HUES6 (cell line): Measurements from ENCODE around the gene SDHAF1.
"Not testable (repeated sequence)": the region's sequence is repeated elsewhere in the genome, so short reads cannot be mapped to it uniquely, and the experiment has no call there.

Experiments
- H3K27ac ChIP-seq: 2 replicates; pipeline ENCODE4 v1.7.0; 2013; ENCODE audit warnings: low read depth, mild to moderate bottlenecking, low read length, inconsistent platforms
- H3K27me3 ChIP-seq: 2 replicates; pipeline ENCODE4 v1.6.1; 2013; ENCODE audit warnings: low read length; ENCODE audit not compliant: control insufficient read depth, insufficient read depth
- H3K36me3 ChIP-seq: 2 replicates; pipeline ENCODE4 v1.6.1; 2013; ENCODE audit warnings: low read length; ENCODE audit not compliant: control insufficient read depth, insufficient read depth
- H3K4me1 ChIP-seq: 2 replicates; pipeline ENCODE4 v1.6.1; 2013; ENCODE audit warnings: low read length; ENCODE audit not compliant: control insufficient read depth, insufficient read depth
- H3K4me3 ChIP-seq: 2 replicates; pipeline ENCODE4 v1.5.1; 2013; ENCODE audit warnings: low read depth, low read length
- H3K9ac ChIP-seq: one replicate; pipeline ENCODE4 v1.6.1; 2013; ENCODE audit warnings: mild to moderate bottlenecking, low read length
- H3K9me3 ChIP-seq: 2 replicates; pipeline ENCODE4 v1.6.1; 2013; ENCODE audit warnings: low read depth, low read length; ENCODE audit not compliant: control insufficient read depth, insufficient read depth

The SDHAF1 gene

DNA sequence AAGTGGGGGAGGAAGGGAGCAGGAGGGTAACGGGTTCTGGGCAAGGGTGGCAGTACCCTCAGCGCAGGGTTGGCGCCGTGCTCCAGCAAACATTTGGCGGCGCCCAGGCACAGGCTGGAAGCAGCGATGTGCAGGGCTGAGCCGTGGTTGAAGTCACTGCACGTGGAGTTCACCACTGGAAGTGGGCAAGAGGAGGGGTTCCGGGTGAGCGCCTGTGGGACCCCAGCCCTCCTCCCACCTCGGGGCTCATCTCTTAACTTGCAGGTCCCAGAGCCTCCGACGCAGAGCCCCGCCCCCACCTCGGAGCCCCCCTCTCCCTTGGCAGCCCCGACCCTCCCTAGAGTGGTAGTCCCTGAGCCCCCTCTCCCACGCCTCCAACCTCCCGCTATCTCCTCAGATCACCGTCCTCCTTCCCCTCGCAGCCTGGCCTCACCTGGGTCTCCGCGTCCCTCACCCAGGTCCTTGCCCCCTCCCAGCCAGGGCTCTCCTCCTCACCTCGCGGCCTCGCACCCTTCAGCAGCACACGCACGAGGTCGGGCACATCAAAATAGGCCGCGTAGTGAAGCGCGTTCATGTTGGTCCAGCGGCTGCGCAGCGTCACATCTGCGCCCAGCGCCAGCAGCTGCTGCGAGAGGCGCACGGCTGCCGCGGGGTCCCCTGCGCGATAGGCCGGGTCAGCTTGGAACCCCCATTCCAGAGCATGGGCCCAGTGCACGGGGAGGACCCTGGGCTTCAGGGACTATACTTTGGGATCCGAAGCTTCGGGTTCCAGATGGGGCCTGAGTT is 31.3 kb downstream of the SDHAF1 start:
- H3K36me3 ChIP-seq = peaks cover 29% of the 10 kb centered on the region

DNA sequence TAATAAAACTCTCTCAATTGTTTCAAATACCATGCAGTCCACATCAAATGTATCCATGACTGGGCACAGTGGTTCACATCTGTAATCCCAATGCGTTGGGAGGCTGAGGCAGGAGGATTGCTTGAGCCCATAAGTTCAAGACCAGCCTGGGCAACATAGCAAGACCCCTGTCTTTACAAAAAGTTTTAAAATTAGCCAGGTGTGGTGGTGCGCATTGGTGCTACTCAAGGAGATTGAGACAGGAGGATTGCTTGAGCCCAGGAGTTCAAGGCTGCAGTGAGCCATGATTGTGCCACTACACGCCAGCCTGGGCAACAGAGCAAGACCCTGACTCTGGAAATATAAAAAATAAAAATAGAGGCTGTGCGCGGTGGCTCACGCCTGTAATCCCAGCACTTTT is 32.7 kb downstream of the SDHAF1 start:
- Histone ChIP-seq H3K4me3 (no peak overlapping the region), H3K4me1 (no peaks in the 10 kb centered on the region), H3K9me3 (no peaks in the 10 kb centered on the region), H3K27ac (no peak overlapping the region), H3K36me3 (peaks cover 23% of the 10 kb centered on the region), H3K9ac (no peak overlapping the region), H3K27me3 (no peaks in the 10 kb centered on the region)

More for the DNA sequence above, 31.3 kb downstream of the SDHAF1 start:
- Histone ChIP-seq H3K27me3 (no peaks in the 10 kb centered on the region), H3K4me3 (no peak overlapping the region), H3K4me1 (no peaks in the 10 kb centered on the region), H3K27ac (no peak overlapping the region), H3K9me3 (no peaks in the 10 kb centered on the region), H3K9ac (no peak overlapping the region)

DNA sequence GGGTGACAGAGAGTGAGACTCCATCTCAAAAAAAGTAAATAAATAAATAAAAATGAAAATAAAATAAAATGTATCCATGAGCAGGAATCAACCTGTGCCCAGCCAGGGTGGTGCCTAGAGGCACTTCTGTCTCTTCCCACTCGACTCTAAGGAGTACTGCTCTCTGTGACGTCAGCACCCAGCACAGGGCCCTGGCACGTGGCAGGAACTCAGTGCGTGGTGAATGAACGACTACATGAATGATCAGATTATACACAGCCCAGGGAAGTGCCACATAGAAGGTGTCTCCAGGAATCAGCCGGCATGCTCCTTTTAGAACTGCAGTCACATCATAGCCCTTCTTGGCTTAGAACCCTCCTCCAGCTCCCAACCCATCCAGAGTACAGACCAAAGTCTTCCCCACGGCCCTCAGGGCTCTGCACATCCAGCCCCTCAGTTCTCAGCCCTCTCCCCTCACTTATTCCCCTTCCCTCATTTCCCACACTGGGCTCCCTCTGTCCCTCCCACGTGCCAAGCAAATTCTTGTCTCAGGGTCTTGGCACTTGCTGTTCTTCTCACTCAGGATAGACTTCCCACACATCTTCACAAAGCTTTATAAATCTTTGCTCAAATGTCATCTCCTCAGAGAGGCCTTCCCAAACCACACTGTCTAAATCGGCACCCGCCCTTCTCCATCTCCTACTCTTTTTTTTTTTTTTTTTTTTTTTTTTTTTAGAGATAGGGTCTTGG is 33.5 kb downstream of the SDHAF1 start:
- Histone ChIP-seq H3K27ac (no peak overlapping the region), H3K9me3 (no peaks in the 10 kb centered on the region), H3K4me1 (0 out of 2 replicates have a peak, but pooled peaks cover 6% of the 10 kb centered on the region), H3K4me3 (no peak overlapping the region), H3K9ac (peak overlapping the region; percentile 42), H3K27me3 (no peaks in the 10 kb centered on the region), H3K36me3 (peaks cover 18% of the 10 kb centered on the region)

- Histone ChIP-seq H3K4me1 (0 out of 2 replicates have a peak, but pooled peaks cover 6% of the 10 kb centered on the region), H3K27ac (no peak overlapping the region), H3K27me3 (no peaks in the 10 kb centered on the region), H3K4me3 (no peak overlapping the region), H3K9me3 (no peaks in the 10 kb centered on the region), H3K9ac (no peak overlapping the region), H3K36me3 (peaks cover 7% of the 10 kb centered on the region; the same call in 1 of the 2 replicates)
Observed at GRCh38 chr19:36030264-36031148, 35.5 kb downstream of the SDHAF1 start.

GRCh38 chr19:36031308-36031707 is 36.3 kb downstream of the SDHAF1 start:
- Histone ChIP-seq H3K9me3 (no peaks in the 10 kb centered on the region), H3K4me1 (0 out of 2 replicates have a peak, but pooled peaks cover 6% of the 10 kb centered on the region), H3K27me3 (no peaks in the 10 kb centered on the region), H3K9ac (no peak overlapping the region), H3K4me3 (no peak overlapping the region), H3K36me3 (peaks cover 7% of the 10 kb centered on the region; the same call in 1 of the 2 replicates), H3K27ac (no peak overlapping the region)

DNA sequence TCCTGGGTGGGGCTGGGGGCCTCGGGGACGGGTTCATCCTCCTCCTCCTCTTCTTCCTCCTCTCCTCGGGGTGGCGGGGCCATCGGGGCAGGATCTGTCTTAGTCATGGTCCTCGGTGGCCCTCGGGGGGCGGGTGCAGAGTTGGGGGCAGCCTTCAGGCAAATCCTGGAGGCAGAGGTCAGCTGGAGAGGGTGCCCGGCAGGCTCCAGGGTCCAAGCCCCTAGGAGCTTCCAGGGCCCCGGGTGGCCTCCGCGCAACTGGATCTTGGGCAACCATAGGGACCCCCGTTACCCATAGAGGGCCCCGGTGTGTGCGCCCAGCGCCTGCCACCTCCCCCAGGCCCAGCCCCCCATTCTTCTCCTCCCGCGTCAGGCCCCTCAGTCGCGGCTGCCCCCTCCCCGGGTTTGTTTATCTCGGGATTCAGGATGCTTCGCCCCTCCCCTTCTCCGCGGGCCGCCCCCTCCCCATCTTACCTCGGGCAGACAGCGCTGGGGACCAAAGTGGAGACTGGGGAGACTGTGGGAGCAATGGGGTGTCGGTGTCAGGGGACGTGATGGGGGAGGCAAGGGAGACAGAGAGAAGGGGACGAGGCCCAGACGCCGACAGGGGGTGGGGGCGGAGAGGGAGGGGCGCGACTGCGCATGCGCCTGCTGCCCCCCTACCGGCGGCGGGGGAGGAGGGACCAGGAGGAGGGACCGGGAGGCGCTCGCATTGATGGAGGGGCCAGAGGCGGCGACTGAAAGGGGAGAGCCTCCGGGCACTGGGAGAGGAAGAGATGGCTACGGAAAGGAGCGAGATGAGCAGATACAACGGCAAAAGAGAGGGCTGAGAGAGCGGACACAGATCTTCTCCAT is 37.5 kb downstream of the SDHAF1 start, which contains the start of gene CLIP3:
CLIP3 (minus strand) TSS at position 623 of the 854 bp plus-strand sequence; CDS start at position 107, 516 bp downstream.
- Histone ChIP-seq H3K27ac (no peak within 1 kb of the TSS), H3K9me3 (no peaks in the 10 kb centered on the region), H3K27me3 (no peaks in the 10 kb centered on the region), H3K9ac (peak within 1 kb of the TSS; percentile 42), H3K4me3 (peak within 1 kb of the TSS; percentile 87), H3K4me1 (0 out of 2 replicates have a peak, but pooled peaks cover 6% of the 10 kb centered on the region), H3K36me3 (peaks cover 2% of the 10 kb centered on the region; the same call in 1 of the 2 replicates)

- Histone ChIP-seq H3K9ac (no peak overlapping the region), H3K9me3 (no peaks in the 10 kb centered on the region), H3K27ac (no peak overlapping the region), H3K4me3 (no peak overlapping the region), H3K4me1 (peaks cover 9% of the 10 kb centered on the region; the same call in 1 of the 2 replicates), H3K27me3 (no peaks in the 10 kb centered on the region), H3K36me3 (peaks cover 3% of the 10 kb centered on the region; the same call in 1 of the 2 replicates)
Observed at GRCh38 chr19:36040495-36040894, 45.5 kb downstream of the SDHAF1 start.

DNA sequence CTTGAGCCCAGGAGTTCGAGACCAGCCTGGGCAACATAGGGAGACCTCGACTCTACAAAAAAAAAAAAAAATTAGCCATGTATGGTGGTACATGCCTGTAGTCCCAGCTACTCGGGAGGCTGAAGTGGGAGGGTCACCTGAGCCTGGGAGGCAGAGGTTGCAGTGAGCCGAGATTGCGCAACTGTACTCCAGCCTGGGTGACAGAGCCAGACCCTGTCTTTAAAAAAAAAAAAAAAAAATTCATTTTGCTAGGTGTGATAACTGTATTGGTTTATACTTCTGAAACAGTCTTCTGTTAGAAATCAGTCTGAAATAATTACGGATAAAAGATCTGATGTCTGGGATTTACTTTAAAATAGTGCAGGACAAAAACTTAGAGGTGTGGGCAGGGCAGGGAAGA is 46.1 kb downstream of the SDHAF1 start:
- not testable (repeated sequence) for H3K4me1 ChIP-seq, H3K4me3 ChIP-seq, H3K36me3 ChIP-seq, H3K27ac ChIP-seq, H3K27me3 ChIP-seq, H3K9me3 ChIP-seq, H3K9ac ChIP-seq

DNA sequence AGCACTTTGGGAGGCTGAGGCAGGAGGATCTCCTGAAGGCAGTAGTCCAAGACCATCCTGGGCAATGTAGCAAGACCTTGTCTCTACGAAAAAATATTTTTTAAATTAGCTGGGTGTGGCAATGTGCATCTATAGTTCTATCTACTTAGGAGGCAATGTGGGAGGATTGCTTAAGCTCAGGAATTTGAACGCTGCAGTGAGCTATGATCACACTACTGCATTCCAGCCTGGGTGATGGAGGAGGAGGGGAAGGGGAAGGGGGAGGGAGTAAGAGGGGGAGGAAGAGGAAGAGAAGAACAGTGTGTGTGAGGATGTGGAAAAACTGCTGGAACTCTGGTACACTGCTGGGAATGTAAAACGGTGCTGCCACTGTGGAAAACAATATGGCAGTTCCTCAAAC is 46.8 kb downstream of the SDHAF1 start:
- no peak overlapping the region for H3K4me3 ChIP-seq
- no peaks in the 10 kb centered on the region for H3K9me3 ChIP-seq
- peaks cover 9% of the 10 kb centered on the region; the same call in 1 of the 2 replicates for H3K4me1 ChIP-seq
- no peak overlapping the region for H3K9ac ChIP-seq
- no peaks in the 10 kb centered on the region for H3K27me3 ChIP-seq
- H3K36me3 ChIP-seq = peaks cover 6% of the 10 kb centered on the region; the same call in 1 of the 2 replicates
- H3K27ac ChIP-seq = no peak overlapping the region

DNA sequence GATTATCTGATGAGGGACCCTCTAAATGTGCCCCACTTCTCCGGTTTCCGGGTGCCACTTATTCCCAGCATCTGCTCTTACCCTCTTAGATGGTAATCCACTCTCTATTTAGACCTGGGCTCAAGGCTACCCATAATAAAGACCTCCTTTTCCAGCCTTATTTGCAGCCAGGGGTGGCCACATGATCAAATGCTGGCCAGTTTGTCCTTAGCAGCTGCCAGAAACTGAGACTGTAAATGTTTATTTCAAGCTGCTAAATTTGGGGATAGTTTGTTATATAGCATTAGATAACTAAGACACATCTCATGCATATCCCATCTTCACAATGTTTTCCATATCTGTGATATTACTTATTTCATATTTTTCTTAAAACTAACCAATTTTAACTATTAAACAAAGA is 49.0 kb downstream of the SDHAF1 start:
- peaks cover 9% of the 10 kb centered on the region; the same call in 1 of the 2 replicates for H3K4me1 ChIP-seq
- no peaks in the 10 kb centered on the region for H3K27me3 ChIP-seq
- H3K9ac ChIP-seq = no peak overlapping the region
- H3K36me3 ChIP-seq = peaks cover 2% of the 10 kb centered on the region; the same call in 1 of the 2 replicates
- H3K9me3 ChIP-seq = no peaks in the 10 kb centered on the region
- H3K4me3 ChIP-seq = no peak overlapping the region
- H3K27ac ChIP-seq = no peak overlapping the region
